ENCODE results near the gene LYZL4.

LYZL4 gene

GRCh38 chr3:42430781-42431532 lies 20.5 kb upstream of the LYZL4 start:
- DNase-seq (ENCODE audit: low spot score): no peak
- TF ChIP-seq, protein P1, sequence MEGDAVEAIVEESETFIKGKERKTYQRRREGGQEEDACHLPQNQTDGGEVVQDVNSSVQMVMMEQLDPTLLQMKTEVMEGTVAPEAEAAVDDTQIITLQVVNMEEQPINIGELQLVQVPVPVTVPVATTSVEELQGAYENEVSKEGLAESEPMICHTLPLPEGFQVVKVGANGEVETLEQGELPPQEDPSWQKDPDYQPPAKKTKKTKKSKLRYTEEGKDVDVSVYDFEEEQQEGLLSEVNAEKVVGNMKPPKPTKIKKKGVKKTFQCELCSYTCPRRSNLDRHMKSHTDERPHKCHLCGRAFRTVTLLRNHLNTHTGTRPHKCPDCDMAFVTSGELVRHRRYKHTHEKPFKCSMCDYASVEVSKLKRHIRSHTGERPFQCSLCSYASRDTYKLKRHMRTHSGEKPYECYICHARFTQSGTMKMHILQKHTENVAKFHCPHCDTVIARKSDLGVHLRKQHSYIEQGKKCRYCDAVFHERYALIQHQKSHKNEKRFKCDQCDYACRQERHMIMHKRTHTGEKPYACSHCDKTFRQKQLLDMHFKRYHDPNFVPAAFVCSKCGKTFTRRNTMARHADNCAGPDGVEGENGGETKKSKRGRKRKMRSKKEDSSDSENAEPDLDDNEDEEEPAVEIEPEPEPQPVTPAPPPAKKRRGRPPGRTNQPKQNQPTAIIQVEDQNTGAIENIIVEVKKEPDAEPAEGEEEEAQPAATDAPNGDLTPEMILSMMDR (IDR thresholded peaks at IDR 0.05; ENCODE audit: extremely low read depth, insufficient read depth, missing control alignments): no peak
- in situ Hi-C loops (cut with MboI; ENCODE audit: low pct_unique_long_range_greater_than_20kb, low sequenced_read_pairs, unreplicated experiment): loop anchor here (25.0 kb wide), 2 partner anchors 319 to 519 kb away; no protein-coding TSS in a partner anchor

DNA sequence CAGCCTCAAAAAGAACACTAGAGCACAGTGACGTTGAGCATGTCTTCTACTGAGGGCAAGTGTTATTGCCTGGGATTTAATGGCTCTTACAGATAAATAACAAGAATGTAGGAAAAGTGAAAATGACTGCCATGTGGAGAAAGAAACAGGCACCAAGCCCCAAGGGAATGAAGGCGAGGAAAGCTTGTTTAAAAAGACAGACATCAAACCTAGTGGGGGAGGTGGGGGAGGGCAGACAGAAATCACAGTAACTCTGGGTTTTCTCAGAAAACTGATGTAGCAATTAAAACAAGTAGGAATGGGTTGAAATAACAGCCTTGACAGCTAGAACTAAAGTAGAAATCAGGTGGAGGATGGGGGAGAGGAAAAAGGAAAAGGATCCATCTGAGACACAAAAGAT lies 18.4 kb upstream of the LYZL4 start:
- in situ Hi-C loops (cut with MboI; ENCODE audit: low pct_unique_long_range_greater_than_20kb, low sequenced_read_pairs, unreplicated experiment): loop anchor here (25.0 kb wide), 2 partner anchors 317 to 517 kb away; no protein-coding TSS in a partner anchor

DNA sequence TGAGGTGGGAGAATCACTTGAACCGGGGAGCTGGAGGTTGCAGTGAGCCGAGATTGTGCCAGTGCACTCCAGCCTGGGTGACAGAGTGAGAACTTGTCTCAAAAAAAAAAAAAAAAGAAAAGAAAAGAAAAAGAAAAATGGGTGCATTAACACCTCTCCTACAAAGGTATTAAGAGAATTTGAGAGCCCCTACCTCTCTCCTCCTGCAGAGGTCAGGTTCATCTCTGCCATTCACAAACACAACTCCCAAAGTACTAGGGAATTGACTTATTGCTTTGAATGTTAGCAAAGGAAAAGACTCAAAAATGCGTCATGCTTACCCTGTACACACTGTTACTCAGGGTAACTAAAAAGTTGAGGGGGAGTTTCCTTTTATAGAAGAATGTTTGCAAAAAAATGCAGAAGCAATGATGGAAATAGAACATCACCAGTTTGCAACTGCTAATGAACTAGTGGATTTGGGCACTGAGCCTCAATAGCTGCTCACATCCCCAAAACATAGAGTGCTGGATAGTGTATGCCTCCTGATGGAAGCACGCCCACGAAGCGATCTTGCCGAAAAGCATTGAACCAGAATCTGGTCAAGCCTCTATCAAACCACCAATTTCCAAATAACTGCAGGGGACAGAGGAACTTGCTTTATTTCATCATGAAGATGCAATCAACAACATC lies 15.5 kb upstream of the LYZL4 start:
- in situ Hi-C loops (cut with MboI; ENCODE audit: low pct_unique_long_range_greater_than_20kb, low sequenced_read_pairs, unreplicated experiment): loop anchor here (25.0 kb wide), 2 partner anchors 314 to 514 kb away; no protein-coding TSS in a partner anchor
- TF ChIP-seq, protein P1 (IDR thresholded peaks at IDR 0.05; ENCODE audit: extremely low read depth, insufficient read depth, missing control alignments): no peak
- no peak for DNase-seq (ENCODE audit: low spot score)

More for the DNA sequence above, 18.4 kb upstream of the LYZL4 start:
- TF ChIP-seq, protein P1 (IDR thresholded peaks at IDR 0.05; ENCODE audit: extremely low read depth, insufficient read depth, missing control alignments): no peak
- DNase-seq (ENCODE audit: low spot score): no peak

DNA sequence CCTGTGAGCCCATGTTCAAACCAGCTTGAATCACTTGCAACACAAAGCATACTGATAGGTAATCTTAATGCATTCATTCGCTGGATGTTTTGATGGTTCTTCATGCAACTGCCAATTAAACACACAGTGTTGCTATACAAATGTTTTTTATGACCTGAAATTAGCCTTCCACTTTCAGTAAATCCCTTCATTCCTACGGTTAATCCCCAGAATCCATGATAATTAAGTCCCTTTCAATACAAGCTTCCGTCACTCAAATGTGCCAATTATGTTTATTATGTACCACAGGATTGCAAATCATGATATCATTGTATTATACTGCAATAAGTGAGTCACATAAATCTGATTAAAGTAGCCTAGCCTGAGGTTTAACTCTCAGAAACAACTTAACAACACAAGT lies 14.5 kb upstream of the LYZL4 start:
- in situ Hi-C loops (cut with MboI; ENCODE audit: low pct_unique_long_range_greater_than_20kb, low sequenced_read_pairs, unreplicated experiment): loop anchor here (25.0 kb wide), 2 partner anchors 313 to 513 kb away; no protein-coding TSS in a partner anchor
- TF ChIP-seq, protein P1 (IDR thresholded peaks at IDR 0.05; ENCODE audit: extremely low read depth, insufficient read depth, missing control alignments): no peak
- DNase-seq (ENCODE audit: low spot score): no peak

DNA sequence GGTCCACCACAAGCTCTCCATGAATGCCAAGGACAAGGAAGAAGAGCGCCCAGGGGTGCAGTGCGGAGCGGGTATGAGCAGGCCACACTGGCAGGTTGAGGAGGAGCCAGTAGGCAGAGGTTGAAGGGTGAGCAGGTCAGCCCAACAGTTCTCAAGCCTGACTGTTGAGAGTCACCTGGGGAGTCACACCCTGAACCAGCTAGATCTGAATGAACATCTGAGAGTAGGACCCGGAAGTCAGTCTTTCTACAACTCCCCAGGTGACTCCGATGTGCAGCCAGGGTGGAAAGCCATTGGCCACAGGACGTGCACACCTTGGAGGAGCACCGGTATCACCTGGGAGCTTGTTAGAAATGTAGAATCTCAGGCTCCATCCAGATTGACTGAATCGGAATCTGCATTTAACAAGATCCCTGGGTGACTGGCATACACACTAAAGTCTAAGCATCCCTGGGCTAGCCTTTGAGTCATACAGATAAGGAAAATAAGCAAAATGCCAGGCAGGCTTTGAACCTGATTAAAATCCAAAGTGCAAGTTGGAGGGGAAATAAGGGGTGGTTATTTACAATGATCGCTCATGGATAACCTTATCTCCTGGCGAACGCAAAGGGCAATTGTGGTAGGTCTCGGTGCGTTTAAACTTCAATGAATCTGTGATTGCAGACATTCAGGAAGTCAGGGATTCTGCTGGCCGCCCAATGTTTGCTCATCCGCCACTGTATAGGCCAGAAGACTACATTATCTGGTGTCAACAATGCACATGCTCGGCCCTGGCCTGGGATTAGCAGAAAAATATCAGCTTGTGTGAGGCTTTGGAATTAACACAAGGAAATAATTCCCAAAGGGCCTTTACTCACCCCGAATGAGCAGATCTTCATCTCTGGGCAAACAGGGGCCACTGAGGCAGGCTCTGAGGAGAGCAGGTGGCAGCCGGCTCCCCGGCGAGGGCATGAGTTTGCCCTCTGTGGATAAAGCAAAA lies 11.7 kb upstream of the LYZL4 start:
- DNase-seq (ENCODE audit: low spot score): no peak
- TF ChIP-seq, protein P1 (IDR thresholded peaks at IDR 0.05; ENCODE audit: extremely low read depth, insufficient read depth, missing control alignments): no peak
- in situ Hi-C loops (cut with MboI; ENCODE audit: low pct_unique_long_range_greater_than_20kb, low sequenced_read_pairs, unreplicated experiment): no loop called here

GRCh38 chr3:42419563-42419962 lies 9.2 kb upstream of the LYZL4 start:
- no peak for DNase-seq (ENCODE audit: low spot score)
- in situ Hi-C loops (cut with MboI; ENCODE audit: low pct_unique_long_range_greater_than_20kb, low sequenced_read_pairs, unreplicated experiment): no loop called here
- TF ChIP-seq, protein P1 (IDR thresholded peaks at IDR 0.05; ENCODE audit: extremely low read depth, insufficient read depth, missing control alignments): no peak

Data from GM13977 (cell line).